GM21390 (cell line): ENCODE results near the gene PEBP1.
"Not testable (repeated sequence)": the region's sequence is repeated elsewhere in the genome, so short reads cannot be mapped to it uniquely, and the experiment has no call there.

ENCODE experiments used
- ATAC-seq: cut with Tn5 transposase; IDR thresholded peaks from one replicate; pipeline ENCODE4 v1.9.1; 2021; ENCODE audit not compliant: unreplicated experiment

The PEBP1 gene

GRCh38 chr12:118129436-118129835 lies 6.5 kb upstream of the PEBP1 start:
- not testable (repeated sequence) for ATAC-seq

GRCh38 chr12:118136559-118137003 lies 657 bp downstream of the PEBP1 start:
- ATAC-seq, result peak; percentile 32

- ATAC-seq, result no peak
Observed at GRCh38 chr12:118137148-118137678, 1.3 kb downstream of the PEBP1 start.

- no peak for ATAC-seq
Observed at GRCh38 chr12:118140825-118141224, 4.9 kb downstream of the PEBP1 start.

- ATAC-seq, result no peak
Observed at GRCh38 chr12:118144499-118144898, 8.6 kb downstream of the PEBP1 start.

- ATAC-seq, result peak; percentile 75
Observed at GRCh38 chr12:118145113-118145797, 9.3 kb downstream of the PEBP1 start.

- peak; percentile 10 for ATAC-seq
Observed at GRCh38 chr12:118145798-118146156, 9.9 kb downstream of the PEBP1 start.

GRCh38 chr12:118148287-118148686 lies 12.4 kb downstream of the PEBP1 start:
- ATAC-seq, result no peak

GRCh38 chr12:118150625-118151024 lies 14.7 kb downstream of the PEBP1 start:
- no peak for ATAC-seq

GRCh38 chr12:118151755-118152154 lies 15.8 kb downstream of the PEBP1 start:
- ATAC-seq, result no peak

GRCh38 chr12:118160536-118160935 lies 24.6 kb downstream of the PEBP1 start:
- ATAC-seq, result no peak

- ATAC-seq, result no peak
Observed at GRCh38 chr12:118164798-118165486, 29.0 kb downstream of the PEBP1 start.

GRCh38 chr12:118166946-118167345 lies 31.0 kb downstream of the PEBP1 start:
- ATAC-seq, result peak; percentile 100

- ATAC-seq, result peak; percentile 93
Observed at GRCh38 chr12:118175823-118176447, 40.0 kb downstream of the PEBP1 start.

GRCh38 chr12:118183155-118183554 lies 47.2 kb downstream of the PEBP1 start:
- peak; percentile 55 for ATAC-seq

- ATAC-seq, result no peak
Observed at GRCh38 chr12:118183711-118184110, 47.8 kb downstream of the PEBP1 start.

GRCh38 chr12:118185602-118186397 lies 49.9 kb downstream of the PEBP1 start:
- ATAC-seq, result no peak

- no peak for ATAC-seq
Observed at GRCh38 chr12:118187751-118188435, 52.0 kb downstream of the PEBP1 start.

GRCh38 chr12:118188690-118189371 lies 52.9 kb downstream of the PEBP1 start:
- no peak for ATAC-seq

- ATAC-seq, result no peak
Observed at GRCh38 chr12:118189741-118190191, 53.8 kb downstream of the PEBP1 start.
